ENCODE measurements around the gene DRAP1.
"Not testable (repeated sequence)": the region's sequence is repeated elsewhere in the genome, so short reads cannot be mapped to it uniquely, and the experiment has no call there.

The DRAP1 gene

GRCh38 chr11:65927904-65928397, 8.7 kb downstream of the DRAP1 start:
- DNase-seq, result no peak

- DNase-seq, result no peak
These were observed 9.4 kb downstream of the DRAP1 start for GRCh38 chr11:65928667-65929066.

- no peak for DNase-seq
These were observed 12.7 kb downstream of the DRAP1 start for GRCh38 chr11:65931773-65932557.

GRCh38 chr11:65932558-65932919, 13.3 kb downstream of the DRAP1 start:
- no peak for DNase-seq

GRCh38 chr11:65934014-65934413, 14.8 kb downstream of the DRAP1 start:
- no peak for DNase-seq

- DNase-seq, result no peak
These were observed 18.5 kb downstream of the DRAP1 start for GRCh38 chr11:65937766-65938165.

GRCh38 chr11:65941720-65942310, 22.6 kb downstream of the DRAP1 start:
- no peak for DNase-seq

GRCh38 chr11:65942531-65942930, 23.3 kb downstream of the DRAP1 start:
- no peak for DNase-seq

- DNase-seq, result no peak
These were observed 25.0 kb downstream of the DRAP1 start for GRCh38 chr11:65944191-65944590.

GRCh38 chr11:65944767-65945166, 25.5 kb downstream of the DRAP1 start:
- no peak for DNase-seq

GRCh38 chr11:65945430-65945911, 26.2 kb downstream of the DRAP1 start, which contains the start of gene TSGA10IP:
TSGA10IP (plus strand) TSS chr11:65945480; CDS start chr11:65945676, 196 bp downstream.
- no peak for DNase-seq

- no peak for DNase-seq
These were observed 26.8 kb downstream of the DRAP1 start for GRCh38 chr11:65945941-65946558.

- no peak for DNase-seq
These were observed 27.4 kb downstream of the DRAP1 start for GRCh38 chr11:65946655-65947054.

- no peak for DNase-seq
These were observed 27.9 kb downstream of the DRAP1 start for GRCh38 chr11:65947133-65947532.

GRCh38 chr11:65947603-65948125, 28.4 kb downstream of the DRAP1 start:
- no peak for DNase-seq

- not testable (repeated sequence) for DNase-seq
These were observed 31.5 kb downstream of the DRAP1 start for GRCh38 chr11:65950711-65951110.

- DNase-seq, result not testable (repeated sequence)
These were observed 32.4 kb downstream of the DRAP1 start for GRCh38 chr11:65951641-65952040.

GRCh38 chr11:65952052-65952521, 32.9 kb downstream of the DRAP1 start:
- no peak for DNase-seq

GRCh38 chr11:65953471-65953870, 34.2 kb downstream of the DRAP1 start:
- DNase-seq, result no peak

- no peak for DNase-seq
These were observed 35.5 kb downstream of the DRAP1 start for GRCh38 chr11:65954771-65955170.

- no peak for DNase-seq
These were observed 39.1 kb downstream of the DRAP1 start for GRCh38 chr11:65958291-65958690.

GRCh38 chr11:65958774-65959420, 39.7 kb downstream of the DRAP1 start:
- no peak for DNase-seq

All from right kidney (tissue), 1 donor.